ENCODE results near the gene DCST2.

DNA sequence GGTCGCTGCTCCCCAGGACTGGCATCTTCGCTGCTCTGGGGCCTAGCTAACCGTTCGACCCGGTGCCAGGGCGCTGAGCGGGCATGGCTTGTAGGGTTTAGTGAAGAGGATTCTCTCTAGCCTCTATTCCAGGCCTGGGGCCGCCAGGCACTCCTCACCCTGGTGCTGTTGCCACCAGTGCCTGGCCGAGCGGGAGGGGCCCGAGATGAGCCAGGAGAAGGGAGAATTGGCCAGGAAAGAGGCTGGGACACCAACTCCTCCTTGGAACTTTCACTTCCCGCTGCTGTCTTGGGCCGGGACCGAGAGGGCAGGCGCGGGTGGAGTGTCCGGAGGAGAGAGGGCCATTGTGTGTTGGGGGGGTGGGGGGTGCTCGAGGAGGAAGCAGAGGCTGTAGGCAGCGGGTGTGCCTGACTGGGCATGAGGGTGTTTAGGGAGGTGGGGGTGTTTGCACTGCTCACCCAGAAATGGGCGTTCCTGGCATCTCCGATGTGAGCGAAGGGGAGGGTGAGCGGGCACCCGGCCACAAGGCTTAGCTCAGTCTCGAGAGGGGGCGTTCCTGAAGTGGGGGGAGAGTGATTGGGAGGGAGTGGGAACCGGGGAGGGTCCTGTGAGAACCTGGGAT lies 18.3 kb upstream of the DCST2 start:
- TF ChIP-seq CTCF (IDR thresholded peaks at IDR 0.05 in 4 of 5, conservative IDR thresholded peaks at IDR 0.05 in 1 of 5) (no peak), POLR2A (IDR thresholded peaks at IDR 0.05) (no peak)
